GM12801 (cell line): ENCODE data around the gene MANSC4.

Experiments used
- TF ChIP-seq, protein P1 (sequence below): IDR thresholded peaks from one replicate; pipeline ENCODE4 v1.5.1; 2011; ENCODE audit warnings: control low read depth; ENCODE audit not compliant: insufficient read length; ENCODE audit errors: extremely low read depth

The MANSC4 gene

DNA sequence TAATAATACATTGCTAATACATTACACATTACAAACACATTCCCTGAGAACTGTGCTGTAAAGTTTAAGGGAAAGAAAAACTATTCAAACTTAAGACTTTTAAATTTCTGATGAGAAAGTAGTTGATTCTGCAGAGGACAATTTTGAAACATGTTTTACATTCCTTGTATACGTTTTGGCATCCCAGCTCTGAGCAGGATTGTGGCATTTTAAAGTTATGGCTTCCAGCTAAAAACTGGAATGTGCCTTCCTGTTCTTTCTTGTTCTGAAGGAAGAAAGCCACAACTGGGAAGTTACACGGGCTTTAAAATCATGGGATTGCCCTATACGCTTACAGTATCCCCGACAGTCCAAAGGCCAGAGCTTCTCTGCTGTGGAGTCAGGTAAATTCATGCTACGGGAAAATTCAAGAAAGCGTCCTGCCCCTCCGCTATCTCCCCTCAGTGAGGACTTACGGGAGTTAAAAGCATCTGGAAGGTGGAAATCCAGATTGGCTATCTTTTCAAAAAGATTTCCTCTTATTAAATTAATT is 10.8 kb downstream of the MANSC4 start:
- TF ChIP-seq, protein P1, sequence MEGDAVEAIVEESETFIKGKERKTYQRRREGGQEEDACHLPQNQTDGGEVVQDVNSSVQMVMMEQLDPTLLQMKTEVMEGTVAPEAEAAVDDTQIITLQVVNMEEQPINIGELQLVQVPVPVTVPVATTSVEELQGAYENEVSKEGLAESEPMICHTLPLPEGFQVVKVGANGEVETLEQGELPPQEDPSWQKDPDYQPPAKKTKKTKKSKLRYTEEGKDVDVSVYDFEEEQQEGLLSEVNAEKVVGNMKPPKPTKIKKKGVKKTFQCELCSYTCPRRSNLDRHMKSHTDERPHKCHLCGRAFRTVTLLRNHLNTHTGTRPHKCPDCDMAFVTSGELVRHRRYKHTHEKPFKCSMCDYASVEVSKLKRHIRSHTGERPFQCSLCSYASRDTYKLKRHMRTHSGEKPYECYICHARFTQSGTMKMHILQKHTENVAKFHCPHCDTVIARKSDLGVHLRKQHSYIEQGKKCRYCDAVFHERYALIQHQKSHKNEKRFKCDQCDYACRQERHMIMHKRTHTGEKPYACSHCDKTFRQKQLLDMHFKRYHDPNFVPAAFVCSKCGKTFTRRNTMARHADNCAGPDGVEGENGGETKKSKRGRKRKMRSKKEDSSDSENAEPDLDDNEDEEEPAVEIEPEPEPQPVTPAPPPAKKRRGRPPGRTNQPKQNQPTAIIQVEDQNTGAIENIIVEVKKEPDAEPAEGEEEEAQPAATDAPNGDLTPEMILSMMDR, result no peak

DNA sequence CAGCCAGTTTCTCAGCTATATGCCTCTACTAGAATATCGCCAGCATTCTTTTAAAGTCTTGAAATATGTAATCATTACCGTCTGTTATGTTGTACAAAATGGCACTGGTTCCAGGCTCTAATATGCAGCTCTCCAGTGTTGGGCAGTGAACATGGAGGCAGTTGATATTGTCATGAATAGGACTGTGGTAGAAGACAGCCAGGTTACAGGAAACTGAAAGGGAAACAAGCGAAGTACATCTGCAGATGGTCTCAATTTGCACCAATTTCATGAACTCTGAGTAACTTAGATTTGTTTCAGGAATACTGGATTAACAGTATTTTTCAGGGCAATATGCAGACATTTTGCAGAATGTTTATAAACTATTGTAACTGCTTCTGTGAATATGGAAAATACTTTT is 13.4 kb downstream of the MANSC4 start:
- TF ChIP-seq, protein P1, result no peak

- TF ChIP-seq, protein P1, result no peak
Measured at GRCh38 chr12:27762757-27763156, 17.3 kb downstream of the MANSC4 start.

DNA sequence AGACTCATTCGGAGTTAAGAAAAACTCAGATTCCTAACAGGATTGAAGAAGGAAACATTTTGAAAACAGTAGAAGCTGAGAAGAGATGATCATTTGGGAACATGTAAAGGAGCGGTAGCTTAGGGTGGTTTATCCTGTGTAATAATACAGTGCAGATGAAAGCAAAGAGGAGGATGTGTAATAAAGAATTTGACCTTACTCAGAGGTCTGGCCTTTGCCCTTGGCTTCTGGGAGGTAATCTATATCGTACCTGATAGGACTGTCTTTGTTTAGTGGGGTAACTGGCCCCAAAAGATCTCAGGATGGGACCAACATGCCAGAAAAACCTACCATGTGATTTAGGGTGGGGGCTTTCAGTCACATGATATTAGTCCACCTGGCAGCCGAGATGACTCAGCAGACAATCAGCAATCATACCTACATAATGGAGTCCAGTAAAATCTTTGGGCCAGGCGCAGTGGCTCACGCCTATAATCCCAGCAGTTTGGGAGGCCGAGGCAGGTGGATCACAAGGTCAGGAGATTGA is 23.3 kb downstream of the MANSC4 start:
- TF ChIP-seq, protein P1, result no peak

- TF ChIP-seq, protein P1, result no peak
Measured at GRCh38 chr12:27754795-27755194, 25.2 kb downstream of the MANSC4 start.

DNA sequence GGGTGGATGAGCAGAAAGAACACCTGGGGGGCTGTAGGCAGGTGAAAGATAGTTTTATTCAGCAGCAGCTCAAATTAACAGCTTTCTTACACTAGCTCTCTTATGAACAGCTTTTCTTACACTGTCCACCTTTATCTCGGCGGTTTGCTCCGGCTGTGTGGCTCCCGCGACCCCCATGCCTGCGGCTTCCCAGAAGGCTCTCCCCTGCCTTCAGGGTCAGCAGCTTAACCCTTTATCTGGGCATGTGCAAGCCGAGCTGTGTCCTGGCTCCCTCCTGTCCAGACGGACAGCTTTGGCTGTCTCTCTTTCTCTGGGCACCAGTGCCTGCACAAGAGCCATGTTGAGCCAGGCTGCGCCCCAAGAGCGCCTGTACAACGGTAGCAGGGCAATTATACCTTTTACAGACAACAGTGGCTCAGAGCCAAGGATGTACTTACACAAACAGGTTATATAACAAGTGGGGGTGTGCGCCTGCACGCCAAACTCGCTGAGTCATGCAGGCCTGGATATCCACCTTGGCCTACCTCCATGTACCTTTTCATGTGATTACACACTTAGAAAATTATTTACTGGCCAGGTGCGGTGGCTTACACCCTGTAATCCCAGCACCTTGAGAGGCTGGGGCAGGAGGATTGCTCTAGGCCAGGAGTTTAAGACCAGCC is 28.5 kb downstream of the MANSC4 start:
- TF ChIP-seq, protein P1, result no peak

DNA sequence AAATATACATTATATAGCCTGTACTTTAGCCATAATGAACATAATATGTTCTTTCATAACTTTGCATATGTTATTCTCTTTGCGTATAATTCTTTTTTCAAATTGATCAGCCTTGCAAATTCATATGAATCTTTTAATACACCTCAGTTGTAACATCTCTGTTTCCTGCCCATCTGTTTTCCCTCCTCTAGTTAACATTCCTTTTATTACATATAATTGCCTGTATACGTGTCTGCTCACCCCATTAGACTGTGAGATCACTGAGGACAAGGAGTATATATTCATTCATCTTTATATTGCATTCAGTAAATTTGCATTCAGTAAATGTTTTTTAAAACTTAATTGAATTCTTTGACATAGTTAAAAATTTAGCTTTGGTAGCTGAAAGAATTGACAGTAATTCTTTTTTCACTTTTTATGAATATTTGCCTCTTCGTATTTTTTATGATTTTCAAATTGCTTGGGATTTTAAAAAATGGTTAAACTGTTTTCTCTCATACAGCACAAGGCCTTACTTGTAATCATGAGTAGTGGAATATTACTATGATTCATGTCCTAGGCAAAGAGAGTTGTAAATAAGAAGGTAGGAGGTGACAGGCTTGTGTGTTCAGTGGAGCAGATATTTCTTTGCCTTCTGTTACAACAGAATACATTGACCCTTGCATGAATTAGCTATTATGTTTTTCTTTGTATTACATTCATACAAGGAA is 32.8 kb downstream of the MANSC4 start:
- TF ChIP-seq, protein P1, result no peak
